ENCODE measurements around the gene CISTR. TPM values are rescaled to one million over a fixed set of nuclear protein-coding genes. Genes with fewer than 3 reads are reported as not detected.
"Not testable (repeated sequence)": the region's sequence is repeated elsewhere in the genome, so short reads cannot be mapped to it uniquely, and the experiment has no call there.

The CISTR gene
- not detected in 2 replicates for total RNA-seq

DNA sequence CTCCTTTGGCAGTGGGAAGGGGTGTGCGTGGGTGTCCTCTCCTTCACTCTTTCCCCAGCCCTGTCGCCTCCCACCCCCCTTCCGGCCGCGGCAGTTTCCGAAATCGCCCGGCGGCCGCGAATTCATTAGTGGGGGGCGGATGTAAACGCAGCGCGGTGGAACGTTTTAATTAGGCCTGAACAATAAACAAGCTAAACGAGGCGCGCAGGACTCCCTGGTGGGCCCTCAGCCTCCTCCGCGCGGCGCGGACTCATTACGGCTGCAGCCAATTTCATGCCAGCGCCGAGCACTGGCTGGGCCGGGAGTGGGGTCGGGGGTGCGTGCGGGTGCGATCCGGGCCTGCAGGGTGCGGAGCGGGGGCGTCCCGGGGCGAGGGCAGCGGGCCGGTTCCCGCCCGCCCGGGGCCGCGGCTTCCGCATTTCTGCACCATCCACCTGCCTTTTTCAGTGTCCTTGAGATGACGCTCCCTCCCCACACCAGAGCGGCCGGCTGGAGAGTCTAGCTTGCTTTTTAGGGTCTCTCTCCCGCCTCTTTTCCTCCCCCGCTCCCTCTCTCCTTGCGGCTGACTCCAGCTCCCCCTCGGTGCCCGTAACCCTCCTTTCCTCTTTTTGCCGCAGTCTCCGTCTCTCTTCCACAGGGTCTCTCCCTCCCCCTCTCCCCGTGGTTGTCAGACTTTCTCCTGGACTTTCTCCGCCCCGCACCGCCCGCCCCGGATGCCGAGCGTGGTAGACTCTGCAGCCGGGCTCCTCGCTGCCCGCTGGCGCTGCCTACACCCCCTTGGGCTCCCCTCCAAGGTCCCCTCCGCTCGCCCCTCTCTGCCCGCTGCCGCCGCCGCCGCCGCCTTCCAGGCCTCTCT, at the start of gene CISTR:
Gene CISTR (minus strand): TSS at position 644 of the 856 bp plus-strand sequence.
- DNase-seq (ENCODE audit: low read depth in 2 of 2): no peak

DNA sequence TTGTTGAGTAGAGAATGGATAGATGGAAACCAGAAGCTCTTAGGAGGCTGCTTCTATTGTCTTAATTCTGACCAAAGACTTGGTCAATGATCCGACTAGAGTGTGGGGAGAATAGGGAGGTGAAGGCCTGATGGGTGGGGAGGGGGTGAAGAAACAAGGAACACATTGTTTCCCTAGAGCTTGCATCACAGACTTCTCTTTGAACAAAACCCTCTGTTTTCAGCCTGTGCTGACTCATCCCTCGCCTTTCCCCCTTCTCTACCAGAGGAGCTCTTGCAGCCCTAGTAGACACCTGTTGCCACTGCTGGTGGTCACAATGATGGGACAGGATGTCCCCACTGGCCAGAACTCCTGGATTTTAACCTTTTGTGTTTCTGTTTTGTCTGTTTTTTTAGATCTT, 46.8 kb upstream of the CISTR start:
- no peak for DNase-seq (ENCODE audit: low read depth in 2 of 2)

DNA sequence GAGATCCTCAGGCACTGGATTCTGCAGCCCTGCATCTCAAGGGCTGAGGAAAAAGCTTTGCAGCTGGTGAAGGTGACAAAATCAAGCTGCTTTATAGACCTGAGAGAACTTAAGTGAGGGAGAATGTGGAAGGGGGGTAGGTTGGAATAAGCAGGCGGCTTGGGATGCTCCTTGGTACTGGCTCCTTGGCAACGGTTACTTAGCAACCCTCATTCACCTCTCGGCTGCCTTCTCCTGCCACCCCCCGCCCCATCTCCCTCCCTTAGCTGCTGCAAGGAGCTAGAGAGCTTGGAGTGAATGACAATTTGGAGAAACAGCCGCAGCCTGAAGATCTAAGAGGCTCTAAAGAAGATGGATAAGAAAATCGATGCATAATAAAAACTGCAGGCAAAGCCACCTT, 44.1 kb upstream of the CISTR start:
- no peak for DNase-seq (ENCODE audit: low read depth in 2 of 2)

DNA sequence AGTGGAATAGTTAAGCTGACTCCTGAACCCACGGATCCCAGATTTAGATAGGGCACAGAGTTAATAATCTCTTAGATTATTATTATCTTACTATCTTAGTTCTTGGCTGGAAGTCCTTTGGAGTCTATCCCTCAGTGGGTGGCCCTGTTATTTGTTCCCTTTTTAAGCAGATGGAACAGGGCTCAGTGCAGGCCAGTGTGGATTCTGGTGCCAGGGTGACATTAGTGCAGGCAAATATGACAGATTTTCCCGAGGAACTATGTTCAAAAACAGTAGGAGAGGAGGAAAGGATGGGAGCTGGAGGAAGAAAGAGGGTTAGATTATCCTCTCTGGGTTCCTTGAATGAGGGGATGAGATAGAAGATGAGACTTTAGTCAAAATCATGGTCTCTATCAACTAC, 41.4 kb upstream of the CISTR start:
- no peak for DNase-seq (ENCODE audit: low read depth in 2 of 2)

DNA sequence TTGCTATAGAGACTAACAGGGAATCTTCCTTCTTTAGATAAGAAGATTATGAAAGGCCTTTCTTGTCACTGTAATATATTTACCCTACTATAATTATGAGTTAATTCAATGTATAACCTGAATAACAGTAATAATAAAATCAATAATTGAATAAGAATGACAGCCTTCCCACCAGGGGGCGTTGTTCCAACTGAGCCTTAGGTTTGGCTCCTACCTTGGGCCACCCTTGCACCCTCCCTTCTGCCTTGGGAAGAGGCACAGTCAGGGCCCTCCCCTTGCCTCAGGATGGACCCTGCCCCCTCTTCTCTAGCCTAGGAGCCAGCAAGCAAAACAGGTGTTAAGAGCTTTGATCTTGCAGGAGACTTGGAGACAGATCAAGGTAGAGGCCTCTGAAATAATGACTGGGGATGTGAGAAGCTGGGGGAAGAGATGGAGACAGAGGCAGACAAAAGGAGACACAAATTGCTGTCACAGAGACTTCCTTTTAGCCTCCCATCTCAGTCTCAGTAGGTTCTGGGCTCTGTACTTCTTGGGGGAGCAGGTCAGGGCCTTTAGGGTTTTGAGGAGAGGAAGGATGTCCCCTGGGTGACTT, 40.1 kb upstream of the CISTR start:
- peak in 1 of 2 donors; percentile 10 for DNase-seq (ENCODE audit: low read depth in 2 of 2)

DNA sequence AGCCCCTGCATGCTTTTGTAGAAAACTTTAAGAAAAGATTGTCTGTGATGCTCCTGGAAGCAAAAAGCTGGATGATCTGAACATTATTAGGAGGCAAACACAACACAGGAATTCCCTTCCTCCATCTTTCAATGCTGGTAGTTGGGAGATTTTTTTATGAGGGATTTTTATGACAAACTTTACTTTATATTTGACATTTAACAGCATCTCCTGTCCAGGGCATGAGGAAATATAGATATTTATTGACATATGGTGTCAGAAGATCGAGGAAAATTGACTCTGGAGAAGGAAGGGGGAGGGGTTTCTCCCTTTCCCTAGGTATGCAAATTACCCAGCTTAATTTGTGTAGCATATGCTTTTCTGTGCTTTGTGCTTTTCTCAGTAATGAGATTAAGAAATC, 37.8 kb upstream of the CISTR start:
- no peak for DNase-seq (ENCODE audit: low read depth in 2 of 2)

DNA sequence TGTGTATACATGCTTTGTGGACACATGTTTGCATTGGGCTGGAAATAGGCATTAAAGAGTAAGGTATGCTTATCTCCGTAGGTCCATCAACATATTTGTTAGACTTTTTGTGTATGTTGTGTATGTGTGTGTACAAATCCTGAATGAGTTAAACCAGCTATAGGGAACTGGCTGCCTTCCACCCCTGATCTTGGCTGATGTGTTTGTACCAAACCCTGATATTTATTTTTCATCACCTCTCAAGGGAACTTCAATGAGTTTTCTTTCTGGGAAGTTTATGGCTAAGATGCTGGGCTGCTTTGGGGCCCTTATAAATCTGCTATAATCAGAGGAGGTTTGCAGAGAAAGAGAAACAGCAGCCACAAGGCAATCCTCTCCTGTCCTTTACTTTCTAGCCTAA, 37.1 kb upstream of the CISTR start:
- no peak for DNase-seq (ENCODE audit: low read depth in 2 of 2)

DNA sequence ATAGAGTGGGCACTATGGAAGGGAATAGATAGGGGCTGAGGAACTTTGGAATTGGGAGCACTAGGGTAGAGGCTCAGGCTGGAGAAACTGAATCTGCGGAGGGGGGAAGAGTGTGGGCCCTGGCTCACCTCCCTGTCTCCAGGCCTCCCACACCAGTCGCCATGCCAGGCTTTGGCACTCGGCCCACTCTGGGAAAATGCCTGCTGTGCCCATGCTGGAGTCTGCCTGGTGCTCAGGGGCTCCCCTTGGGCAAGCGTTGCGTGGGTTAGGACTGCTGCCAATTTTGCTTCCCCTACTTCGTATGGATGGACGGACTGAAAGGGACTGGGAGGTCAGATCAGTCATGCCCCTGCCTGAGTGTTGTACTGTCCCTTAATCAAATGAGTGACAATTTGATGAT, 34.6 kb upstream of the CISTR start:
- no peak for DNase-seq (ENCODE audit: low read depth in 2 of 2)

DNA sequence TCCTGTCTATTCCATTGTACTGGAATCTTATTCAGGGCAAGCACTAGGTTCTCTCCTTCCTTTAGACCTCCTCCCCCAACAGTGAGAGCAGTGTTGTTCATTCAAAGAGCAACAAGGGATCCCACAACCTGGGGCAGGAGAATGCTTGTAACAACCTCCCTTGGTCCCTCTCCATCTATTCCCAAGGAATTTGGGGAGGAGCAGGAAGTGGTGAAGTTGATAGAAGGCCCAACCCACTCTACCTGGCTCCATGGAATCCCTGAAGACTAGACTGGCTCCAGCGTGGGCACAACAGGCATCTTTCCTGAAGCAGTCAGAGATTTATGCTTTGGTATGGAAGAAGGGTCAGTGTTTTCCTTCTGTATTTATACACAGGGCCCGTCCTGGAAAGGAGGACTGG, 33.4 kb upstream of the CISTR start:
- no peak for DNase-seq (ENCODE audit: low read depth in 2 of 2)

DNA sequence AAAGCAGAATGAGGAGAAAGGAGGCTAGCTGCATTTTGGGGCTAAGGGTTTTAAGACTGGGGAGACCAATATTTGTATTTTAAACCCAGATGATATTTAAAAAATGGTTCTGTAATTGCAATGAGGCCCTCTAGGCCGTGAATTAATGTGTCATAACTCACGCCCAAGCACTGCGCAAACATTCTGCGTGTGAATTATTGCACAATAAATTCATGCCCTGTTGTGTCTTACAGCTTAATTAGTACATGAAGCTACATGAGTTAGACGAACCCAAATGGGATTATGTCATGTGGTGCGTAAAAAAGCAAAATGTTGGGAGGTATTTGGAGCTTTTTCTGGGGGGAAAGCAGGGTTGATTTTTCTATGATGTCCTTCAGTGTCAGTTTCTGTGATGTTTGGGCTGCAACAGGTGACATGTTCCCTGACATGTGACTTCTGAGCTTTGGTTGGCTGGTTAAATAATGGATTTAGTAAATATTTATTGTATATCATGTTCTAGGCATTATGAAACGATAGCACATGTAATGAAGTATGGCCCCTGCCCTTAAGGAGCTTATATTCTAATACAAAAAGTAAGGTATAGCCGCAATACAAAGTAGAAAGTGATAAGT, 30.4 kb upstream of the CISTR start:
- no peak for DNase-seq (ENCODE audit: low read depth in 2 of 2)

DNA sequence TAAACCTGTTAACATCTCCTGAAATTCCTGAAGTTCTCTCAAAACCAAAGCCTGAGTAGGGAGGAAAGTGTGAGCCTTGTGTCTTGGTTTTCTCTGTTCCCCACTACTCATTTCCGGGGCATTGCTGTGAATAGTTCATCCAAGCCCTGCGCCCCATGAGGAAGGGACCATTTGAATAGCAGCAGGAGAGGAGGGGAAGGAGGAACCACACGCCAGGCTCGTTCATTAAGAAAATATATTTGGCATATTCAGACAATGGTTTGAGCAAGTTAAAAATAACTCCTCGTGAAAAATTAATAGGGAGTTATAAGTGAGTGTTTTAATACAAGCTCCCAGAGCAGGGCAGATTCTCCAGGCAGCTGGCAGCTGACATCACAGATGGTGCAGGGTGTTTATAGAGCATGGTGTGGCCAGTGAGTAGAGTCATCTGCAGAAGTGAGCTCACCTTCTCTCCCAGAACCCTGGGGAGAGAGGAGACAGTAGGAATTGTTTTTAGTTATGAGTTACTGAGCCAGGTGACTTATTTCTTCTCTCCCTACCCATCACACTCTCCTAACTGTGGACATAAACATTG, 29.5 kb upstream of the CISTR start:
- no peak for DNase-seq (ENCODE audit: low read depth in 2 of 2)

DNA sequence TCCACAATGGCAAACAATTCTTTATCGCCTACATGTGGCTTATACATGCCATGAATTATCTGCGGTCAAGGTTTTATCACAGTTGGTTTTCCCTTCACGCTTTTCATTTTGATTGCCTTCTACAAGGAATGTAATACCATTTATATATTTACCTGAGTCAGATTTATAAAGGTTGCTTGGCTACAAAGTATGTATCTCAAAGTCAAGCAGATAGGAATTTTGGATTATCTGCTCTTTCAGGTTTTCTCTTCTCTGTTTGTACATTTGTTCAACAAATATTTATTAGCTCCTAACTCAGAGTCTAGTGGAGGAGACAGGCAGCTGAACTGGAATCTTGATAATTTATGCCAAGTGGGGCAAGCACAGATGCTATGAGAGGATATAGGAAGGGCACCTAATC, 28.5 kb upstream of the CISTR start:
- DNase-seq (ENCODE audit: low read depth in 2 of 2): no peak

DNA sequence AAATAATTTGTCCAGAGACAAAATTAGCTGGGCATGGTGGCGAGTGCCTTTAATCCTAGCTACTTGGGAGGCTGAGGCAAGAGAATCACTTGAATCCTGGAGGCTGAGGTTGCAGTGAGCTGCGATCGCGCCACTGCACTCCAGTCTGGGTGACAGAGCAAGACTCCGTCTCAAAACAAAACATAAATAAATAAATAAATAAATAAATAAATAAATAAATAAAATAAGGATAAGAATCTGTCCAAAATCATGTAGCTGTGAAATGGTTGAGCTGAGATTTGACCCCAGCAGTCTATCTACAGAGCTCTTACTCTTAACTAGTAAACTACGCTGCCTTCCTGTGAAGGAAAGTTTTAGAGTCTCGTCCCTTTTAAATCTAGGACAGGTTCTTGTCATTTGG, 27.9 kb upstream of the CISTR start:
- DNase-seq (ENCODE audit: low read depth in 2 of 2): not testable (repeated sequence)

DNA sequence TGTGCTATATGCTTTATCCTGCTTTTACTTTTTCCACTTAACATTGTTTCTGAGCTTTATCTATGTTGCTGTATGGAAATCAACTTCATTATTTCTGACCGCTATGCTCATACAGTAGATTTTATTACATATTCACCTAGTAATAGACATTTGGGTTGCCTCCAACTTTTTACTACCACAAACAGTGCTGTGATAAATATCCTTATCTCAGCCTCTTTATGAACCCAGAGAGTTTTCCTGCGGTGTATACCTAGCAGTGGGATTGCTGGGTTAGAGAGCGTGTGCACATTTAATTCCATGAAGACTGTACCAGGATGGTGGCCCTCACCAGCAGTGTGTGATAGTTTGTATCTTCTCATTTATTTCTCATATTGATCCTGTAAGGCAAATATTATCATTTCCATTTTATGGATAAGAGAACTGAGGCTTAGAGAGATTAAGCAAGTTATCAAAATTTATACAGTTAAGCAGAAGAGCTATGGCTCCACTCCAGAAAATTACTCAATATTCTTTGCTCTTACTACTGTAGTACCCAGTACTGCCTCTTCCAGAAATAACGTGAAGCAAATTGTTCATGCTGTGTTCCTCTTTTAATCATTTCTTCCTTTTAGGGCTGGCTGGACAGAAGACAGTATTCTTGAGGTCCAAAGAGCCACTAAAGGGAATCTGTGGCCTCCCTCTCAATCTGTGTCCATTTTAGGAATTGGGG, 26.3 kb upstream of the CISTR start:
- DNase-seq (ENCODE audit: low read depth in 2 of 2): no peak

DNA sequence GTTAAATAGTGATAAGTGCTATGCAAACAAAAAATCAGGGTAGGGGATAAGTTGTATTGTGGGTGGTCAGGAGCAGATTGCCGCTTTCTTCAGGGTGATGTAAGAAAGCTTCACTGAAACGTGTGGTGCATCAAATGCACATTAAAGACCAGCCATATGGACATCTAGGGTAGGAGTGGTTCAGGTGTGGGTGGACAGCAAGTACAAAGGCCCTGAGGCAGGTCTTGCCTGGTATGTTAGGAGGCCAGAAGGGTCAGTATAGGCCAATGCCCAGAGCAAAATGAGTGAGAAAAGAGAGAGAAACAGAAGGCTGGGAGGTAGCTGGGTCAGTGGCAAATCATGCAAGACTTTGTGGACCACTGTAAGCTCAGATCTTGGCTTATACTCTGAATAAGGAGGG, 25.6 kb upstream of the CISTR start:
- DNase-seq (ENCODE audit: low read depth in 2 of 2): no peak

DNA sequence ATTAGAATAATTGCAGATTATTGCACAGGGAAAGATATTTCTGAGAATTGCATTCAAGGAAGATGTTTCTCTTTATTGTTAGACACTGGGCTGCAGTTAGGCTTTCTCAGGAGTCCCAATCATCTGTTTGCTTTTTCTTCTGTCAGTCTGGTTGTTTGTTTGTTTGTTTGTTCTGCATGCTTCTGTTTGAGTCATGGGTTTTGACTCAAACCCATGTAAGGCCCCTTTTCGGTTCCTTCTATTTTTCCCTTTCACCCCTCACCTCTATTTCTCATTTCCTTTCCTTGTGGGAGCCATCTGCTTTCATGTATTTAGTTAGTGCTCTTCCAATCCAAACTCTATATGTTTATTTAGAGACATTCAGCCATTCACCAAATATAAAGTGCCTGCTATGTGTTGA, 25.1 kb upstream of the CISTR start:
- DNase-seq (ENCODE audit: low read depth in 2 of 2): no peak

DNA sequence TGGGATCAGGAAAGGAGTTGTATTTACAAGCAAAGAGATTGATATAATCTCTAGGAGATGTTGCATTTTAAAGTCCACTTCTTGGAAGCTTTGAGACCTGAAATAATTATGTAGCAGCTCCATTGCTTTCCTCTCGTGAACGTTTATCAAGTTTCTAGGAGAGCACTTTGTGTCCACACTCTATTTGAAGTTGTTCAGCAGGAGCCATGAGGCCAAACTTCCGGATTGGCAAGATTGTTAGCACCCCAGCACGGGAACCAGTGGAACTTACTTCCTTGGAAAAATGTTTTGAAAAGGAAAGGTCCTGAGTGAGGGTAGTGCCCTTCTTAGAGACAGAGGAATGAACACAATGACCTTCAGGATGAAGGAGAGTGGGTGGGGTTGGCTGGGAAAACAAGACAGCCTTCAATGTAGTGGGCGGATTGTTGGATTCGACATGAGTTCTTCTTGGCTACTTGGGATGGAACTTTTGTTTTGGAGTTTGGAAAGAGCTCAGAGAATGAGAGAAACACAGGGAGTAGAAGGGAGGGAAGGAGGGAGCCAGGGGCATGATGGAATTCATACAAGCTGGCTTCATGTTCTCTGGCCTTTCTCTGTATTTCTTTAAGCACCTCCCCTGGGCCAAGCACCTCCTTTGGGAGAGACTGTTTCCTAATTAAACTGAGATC, 23.8 kb upstream of the CISTR start:
- DNase-seq (ENCODE audit: low read depth in 2 of 2): peak in 1 of 2 donors; percentile 7

DNA sequence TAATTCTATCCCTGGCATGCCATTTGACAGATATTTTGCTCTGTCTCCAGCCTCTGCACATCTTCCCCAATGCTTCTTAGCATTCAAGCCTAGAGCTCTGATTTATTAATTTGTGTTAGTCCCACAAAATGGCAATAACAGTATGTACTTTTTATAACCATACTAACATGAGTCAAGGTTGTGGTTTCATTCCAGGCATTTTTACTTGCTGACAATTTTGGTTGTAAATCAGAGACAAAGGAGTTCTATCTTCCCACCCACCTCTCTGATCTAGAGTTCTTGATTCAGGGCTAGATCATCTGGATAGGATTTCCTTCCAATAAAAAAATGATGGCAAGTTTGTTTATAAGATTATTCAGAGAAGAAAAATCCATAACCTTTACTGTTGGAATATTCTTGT, 18.5 kb upstream of the CISTR start:
- peak in 1 of 2 donors; percentile 12 for DNase-seq (ENCODE audit: low read depth in 2 of 2)

DNA sequence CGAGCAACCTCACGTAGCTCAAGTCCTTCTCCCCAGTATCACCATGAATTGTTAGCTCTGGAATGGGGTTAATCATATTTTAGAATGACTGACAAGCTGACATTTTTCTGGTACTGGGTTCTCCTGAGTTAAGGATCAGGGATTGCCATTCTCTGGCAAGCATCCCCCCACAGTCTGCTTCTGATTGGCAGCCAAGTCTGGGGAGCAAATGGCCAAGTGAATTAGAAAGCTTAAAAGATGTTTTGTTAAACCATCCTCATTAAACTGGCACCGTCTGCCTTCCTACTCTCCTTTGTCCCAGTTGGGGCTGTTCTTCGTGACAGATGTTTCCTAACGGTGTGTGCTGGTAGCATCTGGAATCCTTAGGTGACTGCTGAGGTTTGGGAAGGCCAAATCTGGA, 17.2 kb upstream of the CISTR start:
- DNase-seq (ENCODE audit: low read depth in 2 of 2): no peak

DNA sequence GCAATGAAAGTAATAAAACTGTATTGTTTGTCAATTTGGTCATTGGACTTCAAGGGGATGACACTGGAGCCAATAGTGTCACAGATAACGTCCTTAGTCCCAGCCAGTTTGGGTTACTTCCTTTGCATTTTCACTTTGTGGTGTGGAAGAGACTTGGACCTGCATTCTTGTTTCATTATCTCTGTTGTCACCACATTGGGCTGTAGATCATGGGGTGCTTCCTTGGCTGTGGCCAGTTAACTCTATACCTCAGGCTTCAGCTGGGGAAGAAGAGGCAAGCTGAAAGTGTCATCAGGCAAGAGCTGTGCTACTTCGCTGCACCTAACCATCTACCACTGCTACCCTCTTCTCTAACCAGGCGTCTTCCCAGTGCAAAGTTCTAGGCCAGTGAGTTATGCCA, 15.1 kb upstream of the CISTR start:
- DNase-seq (ENCODE audit: low read depth in 2 of 2): no peak

DNA sequence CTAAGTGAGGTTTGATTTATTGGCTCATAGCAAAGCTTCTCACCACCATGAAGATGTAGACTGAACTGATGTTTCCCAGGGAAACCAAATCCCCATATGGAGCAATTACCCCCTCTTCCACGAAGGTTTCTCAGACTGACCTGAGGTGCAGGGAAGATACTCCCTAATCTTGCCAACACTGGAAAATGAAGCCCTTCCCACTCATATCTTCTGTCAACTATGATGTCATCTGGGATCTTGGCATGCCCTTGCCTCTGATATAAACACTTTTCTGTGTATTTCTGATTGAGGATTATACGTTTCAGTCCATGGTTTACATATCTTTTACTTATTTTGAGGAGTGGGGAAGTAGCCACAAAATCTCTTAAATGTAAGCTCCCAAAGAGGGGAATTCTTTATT, 14.1 kb upstream of the CISTR start:
- no peak for DNase-seq (ENCODE audit: low read depth in 2 of 2)

All from dermis microvascular lymphatic vessel endothelial cell (primary cell).